ENCODE results near the gene PTGDS.

The PTGDS gene

GRCh38 chr9:137006116-137007003 lies 29.1 kb downstream of the PTGDS start:
- TF ChIP-seq POLR2AphosphoS5 (IDR thresholded peaks at IDR 0.05; ENCODE audit: low read depth, low read length), result no peak
- no peak for TF ChIP-seq SPI1 (IDR thresholded peaks at IDR 0.05; ENCODE audit: low read depth, low read length)
- DNase-seq (ENCODE audit: insufficient read length, low spot score) (no peak), FAIRE-seq (no peak)

GRCh38 chr9:137007108-137007815 lies 30.0 kb downstream of the PTGDS start:
- DNase-seq (ENCODE audit: insufficient read length, low spot score) (no peak), FAIRE-seq (no peak)
- TF ChIP-seq POU2F2 (IDR thresholded peaks at IDR 0.05; ENCODE audit: low read depth, low read length), result no peak
- TF ChIP-seq POLR2A (IDR thresholded peaks at IDR 0.05; ENCODE audit: low read depth, low read length), result no peak
- no peak for TF ChIP-seq POLR2AphosphoS5 (IDR thresholded peaks at IDR 0.05; ENCODE audit: low read depth, low read length)
- no peak for TF ChIP-seq PAX5 (IDR thresholded peaks at IDR 0.05; ENCODE audit: insufficient read depth, low read length, severe bottlenecking)
- TF ChIP-seq SPI1 (IDR thresholded peaks at IDR 0.05; ENCODE audit: low read depth, low read length), result no peak
- no peak for TF ChIP-seq TAF1 (IDR thresholded peaks at IDR 0.05; ENCODE audit: low read depth, low read length)

GRCh38 chr9:137007816-137008270 lies 30.5 kb downstream of the PTGDS start:
- DNase-seq (ENCODE audit: insufficient read length, low spot score) (no peak), FAIRE-seq (no peak)
- TF ChIP-seq POLR2AphosphoS5 (IDR thresholded peaks at IDR 0.05; ENCODE audit: low read depth, low read length), result no peak
- TF ChIP-seq POU2F2 (IDR thresholded peaks at IDR 0.05; ENCODE audit: low read depth, low read length), result no peak
- TF ChIP-seq POLR2A (IDR thresholded peaks at IDR 0.05; ENCODE audit: low read depth, low read length), result no peak
- TF ChIP-seq PAX5 (IDR thresholded peaks at IDR 0.05; ENCODE audit: insufficient read depth, low read length, severe bottlenecking), result no peak

GRCh38 chr9:137008312-137008711 lies 31.0 kb downstream of the PTGDS start:
- no peak for FAIRE-seq

GRCh38 chr9:137009217-137009616 lies 31.9 kb downstream of the PTGDS start:
- DNase-seq (ENCODE audit: insufficient read length, low spot score), result no peak
- FAIRE-seq, result no peak
- no peak for TF ChIP-seq POLR2A (IDR thresholded peaks at IDR 0.05; ENCODE audit: low read depth, low read length)
- TF ChIP-seq PAX5 (IDR thresholded peaks at IDR 0.05; ENCODE audit: insufficient read depth, low read length, severe bottlenecking), result no peak
- no peak for TF ChIP-seq TAF1 (IDR thresholded peaks at IDR 0.05; ENCODE audit: low read depth, low read length)
- TF ChIP-seq POLR2AphosphoS5 (IDR thresholded peaks at IDR 0.05; ENCODE audit: low read depth, low read length), result no peak
- no peak for TF ChIP-seq POU2F2 (IDR thresholded peaks at IDR 0.05; ENCODE audit: low read depth, low read length)
- TF ChIP-seq SPI1 (IDR thresholded peaks at IDR 0.05; ENCODE audit: low read depth, low read length), result no peak

More at GRCh38 chr9:137008312-137008711, 31.0 kb downstream of the PTGDS start:
- DNase-seq (ENCODE audit: insufficient read length, low spot score), result no peak
- TF ChIP-seq POLR2A (IDR thresholded peaks at IDR 0.05; ENCODE audit: low read depth, low read length), result no peak
- no peak for TF ChIP-seq TAF1 (IDR thresholded peaks at IDR 0.05; ENCODE audit: low read depth, low read length)
- TF ChIP-seq POLR2AphosphoS5 (IDR thresholded peaks at IDR 0.05; ENCODE audit: low read depth, low read length), result no peak
- TF ChIP-seq SPI1 (IDR thresholded peaks at IDR 0.05; ENCODE audit: low read depth, low read length), result no peak
- TF ChIP-seq PAX5 (IDR thresholded peaks at IDR 0.05; ENCODE audit: insufficient read depth, low read length, severe bottlenecking), result no peak
- TF ChIP-seq POU2F2 (IDR thresholded peaks at IDR 0.05; ENCODE audit: low read depth, low read length), result no peak

GRCh38 chr9:137009938-137010732 lies 32.8 kb downstream of the PTGDS start:
- DNase-seq (ENCODE audit: insufficient read length, low spot score) (no peak), FAIRE-seq (no peak)
- no peak for TF ChIP-seq POLR2AphosphoS5 (IDR thresholded peaks at IDR 0.05; ENCODE audit: low read depth, low read length)
- TF ChIP-seq POU2F2 (IDR thresholded peaks at IDR 0.05; ENCODE audit: low read depth, low read length), result no peak
- TF ChIP-seq TAF1 (IDR thresholded peaks at IDR 0.05; ENCODE audit: low read depth, low read length), result no peak
- TF ChIP-seq POLR2A (IDR thresholded peaks at IDR 0.05; ENCODE audit: low read depth, low read length), result no peak
- no peak for TF ChIP-seq PAX5 (IDR thresholded peaks at IDR 0.05; ENCODE audit: insufficient read depth, low read length, severe bottlenecking)

GRCh38 chr9:137011156-137011555 lies 33.9 kb downstream of the PTGDS start:
- DNase-seq (ENCODE audit: insufficient read length, low spot score) (no peak), FAIRE-seq (no peak)
- TF ChIP-seq POU2F2 (IDR thresholded peaks at IDR 0.05; ENCODE audit: low read depth, low read length) (no peak), SPI1 (IDR thresholded peaks at IDR 0.05; ENCODE audit: low read depth, low read length) (no peak), POLR2A (IDR thresholded peaks at IDR 0.05; ENCODE audit: low read depth, low read length) (no peak), PAX5 (IDR thresholded peaks at IDR 0.05; ENCODE audit: insufficient read depth, low read length, severe bottlenecking) (no peak), POLR2AphosphoS5 (IDR thresholded peaks at IDR 0.05; ENCODE audit: low read depth, low read length) (no peak), TAF1 (IDR thresholded peaks at IDR 0.05; ENCODE audit: low read depth, low read length) (no peak)

- TF ChIP-seq POLR2A (IDR thresholded peaks at IDR 0.05; ENCODE audit: low read depth, low read length) (no peak), POLR2AphosphoS5 (IDR thresholded peaks at IDR 0.05; ENCODE audit: low read depth, low read length) (no peak), SPI1 (IDR thresholded peaks at IDR 0.05; ENCODE audit: low read depth, low read length) (no peak), PAX5 (IDR thresholded peaks at IDR 0.05; ENCODE audit: insufficient read depth, low read length, severe bottlenecking) (no peak), TAF1 (IDR thresholded peaks at IDR 0.05; ENCODE audit: low read depth, low read length) (no peak), POU2F2 (IDR thresholded peaks at IDR 0.05; ENCODE audit: low read depth, low read length) (no peak)
- DNase-seq (ENCODE audit: insufficient read length, low spot score) (no peak), FAIRE-seq (no peak)
These were observed 34.8 kb downstream of the PTGDS start for GRCh38 chr9:137011907-137012675.

Data from GM12891 (cell line).